Endothelial cell of umbilical vein (primary cell): ENCODE measurements around the gene ST8SIA1.

ENCODE experiments used
- EZH2 ChIP-seq: IDR thresholded peaks from 2 replicates; pipeline ENCODE4 v1.6.1; 2012; ENCODE audit warnings: borderline replicate concordance, low read depth, mild to moderate bottlenecking, moderate library complexity, low read length, inconsistent platforms; ENCODE audit not compliant: severe bottlenecking
- JUN ChIP-seq: IDR thresholded peaks from 2 replicates; pipeline ENCODE4 v1.6.1; 2011; ENCODE audit warnings: borderline replicate concordance, low read depth; ENCODE audit not compliant: insufficient read length, insufficient read depth
- MAX ChIP-seq: IDR thresholded peaks from 2 replicates; pipeline ENCODE4 v1.6.1; 2011; ENCODE audit not compliant: insufficient read depth, insufficient read length
- POLR2A ChIP-seq: IDR thresholded peaks from 2 replicates; pipeline ENCODE4 v1.6.1; 2012; ENCODE audit warnings: low read depth, mild to moderate bottlenecking, control low read depth, low read length
- POLR2AphosphoS5 ChIP-seq: IDR thresholded peaks from 2 replicates; pipeline ENCODE4 v1.6.1; 2012; ENCODE audit warnings: low read depth, mild to moderate bottlenecking, control low read depth, low read length, moderate library complexity; ENCODE audit not compliant: insufficient read depth
- TF ChIP-seq, protein P1 (sequence below), 2 donors: IDR thresholded peaks; 1 replicate in 1 of 2; 2 replicates in 1 of 2; pipeline ENCODE4 v1.5.1; 2011; ENCODE audit warnings: low read length in 2 of 2, mild to moderate bottlenecking in 2 of 2, moderate library complexity in 2 of 2, control low read depth in 1 of 2, inconsistent platforms in 1 of 2, low read depth in 1 of 2; ENCODE audit not compliant: insufficient read depth in 1 of 2; ENCODE audit errors: extremely low read depth in 1 of 2

- TF ChIP-seq, protein P1, sequence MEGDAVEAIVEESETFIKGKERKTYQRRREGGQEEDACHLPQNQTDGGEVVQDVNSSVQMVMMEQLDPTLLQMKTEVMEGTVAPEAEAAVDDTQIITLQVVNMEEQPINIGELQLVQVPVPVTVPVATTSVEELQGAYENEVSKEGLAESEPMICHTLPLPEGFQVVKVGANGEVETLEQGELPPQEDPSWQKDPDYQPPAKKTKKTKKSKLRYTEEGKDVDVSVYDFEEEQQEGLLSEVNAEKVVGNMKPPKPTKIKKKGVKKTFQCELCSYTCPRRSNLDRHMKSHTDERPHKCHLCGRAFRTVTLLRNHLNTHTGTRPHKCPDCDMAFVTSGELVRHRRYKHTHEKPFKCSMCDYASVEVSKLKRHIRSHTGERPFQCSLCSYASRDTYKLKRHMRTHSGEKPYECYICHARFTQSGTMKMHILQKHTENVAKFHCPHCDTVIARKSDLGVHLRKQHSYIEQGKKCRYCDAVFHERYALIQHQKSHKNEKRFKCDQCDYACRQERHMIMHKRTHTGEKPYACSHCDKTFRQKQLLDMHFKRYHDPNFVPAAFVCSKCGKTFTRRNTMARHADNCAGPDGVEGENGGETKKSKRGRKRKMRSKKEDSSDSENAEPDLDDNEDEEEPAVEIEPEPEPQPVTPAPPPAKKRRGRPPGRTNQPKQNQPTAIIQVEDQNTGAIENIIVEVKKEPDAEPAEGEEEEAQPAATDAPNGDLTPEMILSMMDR (IDR thresholded peaks at IDR 0.05; ENCODE audit: extremely low read depth in 1 of 2, insufficient read depth in 1 of 2, low read depth in 1 of 2, low read length in 2 of 2), result no peak
- TF ChIP-seq MAX (no peak), POLR2AphosphoS5 (no peak), POLR2A (no peak), EZH2 (no peak), JUN (no peak)
These were observed 43.4 kb upstream of the ST8SIA1 start for GRCh38 chr12:22377731-22378496.
